Smooth muscle cell (in vitro differentiated cells): ENCODE results near the gene MANBA. TPM values are rescaled to one million over a fixed set of nuclear protein-coding genes. Genes with fewer than 3 reads are reported as not detected.

Experiments used
- DNase-seq: peaks from one replicate; lab custom pipeline; 2025; ENCODE audit not compliant: unreplicated experiment; lab: John Stamatoyannopoulos, UW
- H2AFZ ChIP-seq: fragments of 200-600 bp; sonication (generic); 2 replicates; pipeline ENCODE4 v1.6.0; 2016; ENCODE audit warnings: antibody characterized with exemption, low read depth, mild to moderate bottlenecking
- H3F3A ChIP-seq: fragments of 200-600 bp; sonication (generic); 2 replicates; pipeline ENCODE4 v1.6.0; 2017; ENCODE audit warnings: antibody characterized with exemption, low read depth
- H3K27ac ChIP-seq: fragments of 200-600 bp; sonication (generic); 2 replicates; pipeline ENCODE4 v1.5.1; 2016; ENCODE audit warnings: low read depth, mild to moderate bottlenecking
- H3K27me3 ChIP-seq: fragments of 200-600 bp; sonication (generic); 2 replicates; pipeline ENCODE4 v1.6.1; 2016; ENCODE audit warnings: low read depth, mild to moderate bottlenecking
- H3K36me3 ChIP-seq: fragments of 200-600 bp; sonication (generic); 2 replicates; pipeline ENCODE4 v1.5.1; 2016; ENCODE audit warnings: low read depth
- H3K4me1 ChIP-seq: fragments of 200-600 bp; sonication (generic); 2 replicates; pipeline ENCODE4 v1.5.1; 2016; ENCODE audit warnings: low read depth
- H3K4me2 ChIP-seq: fragments of 200-600 bp; sonication (generic); 2 replicates; pipeline ENCODE4 v1.6.0; 2016; ENCODE audit warnings: mild to moderate bottlenecking
- H3K4me3 ChIP-seq: fragments of 200-600 bp; sonication (generic); 2 replicates; pipeline ENCODE4 v1.5.1; 2016; ENCODE audit warnings: mild to moderate bottlenecking
- H3K79me2 ChIP-seq: fragments of 200-600 bp; sonication (generic); 2 replicates; pipeline ENCODE4 v1.6.0; 2016; ENCODE audit warnings: low read depth, mild to moderate bottlenecking
- H3K9ac ChIP-seq: fragments of 200-600 bp; sonication (generic); 2 replicates; pipeline ENCODE4 v1.6.0; 2016; ENCODE audit warnings: low read depth
- H3K9me3 ChIP-seq: fragments of 200-600 bp; sonication (generic); replicated peaks from 2 replicates; pipeline ENCODE4 v1.5.1; 2016; ENCODE audit warnings: low read depth
- H4K20me1 ChIP-seq: fragments of 200-600 bp; sonication (generic); 2 replicates; pipeline ENCODE4 v1.6.0; 2016; ENCODE audit warnings: low read depth
- WGBS: methylation state at CpG from one replicate; pipeline ENCODE4 v1.1.7; 2016; ENCODE audit warnings: low lambda C conversion rate; 5-methylcytosine and 5-hydroxymethylcytosine counted together
- polyA plus RNA-seq: library from polyadenylated mRNA; unstranded; fragments of >200 nt; fragmentation: Nextera tagmentation; extraction: Ambion mirVana; gene quantifications from 2 replicates; pipeline ENCODE4 v1.2.1, GENCODE V29; 2016
- total RNA-seq: library from RNA; depleted of rRNA; stranded (reverse); fragments of >200 nt; gene quantifications from 2 replicates; pipeline ENCODE4 v1.2.3, GENCODE V29; 2014
- TF ChIP-seq, protein P1 (sequence below): fragments of 200-600 bp; sonication (generic); IDR thresholded peaks from 2 replicates; pipeline ENCODE4 v1.5.1; 2017; ENCODE audit warnings: borderline replicate concordance, mild to moderate bottlenecking, antibody characterized with exemption; ENCODE audit not compliant: insufficient read depth, poor library complexity, severe bottlenecking

MANBA gene
- total and polyA plus RNA-seq, 2 experiments from 2014 or later, result 58.1 to 99.9 TPM

DNA sequence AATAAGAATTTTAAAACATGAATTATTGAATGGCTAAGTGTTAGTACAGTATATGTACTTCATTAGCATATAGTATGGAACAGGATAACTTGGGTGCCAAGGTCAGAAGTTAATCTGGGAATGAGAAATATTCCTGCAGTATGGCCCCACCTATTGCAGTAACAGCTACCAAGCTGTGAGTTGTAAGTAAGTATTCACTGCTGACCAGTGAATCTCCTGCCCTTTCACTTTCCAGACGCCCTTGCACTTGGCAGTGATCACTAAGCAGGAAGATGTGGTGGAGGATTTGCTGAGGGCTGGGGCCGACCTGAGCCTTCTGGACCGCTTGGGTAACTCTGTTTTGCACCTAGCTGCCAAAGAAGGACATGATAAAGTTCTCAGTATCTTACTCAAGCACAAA, 154.5 kb downstream of the MANBA start:
- no peaks in the 10 kb centered on the region for H3F3A ChIP-seq
- WGBS, result 93% methylated on average over 3 of the region's 3 CpGs
- no peak overlapping the region for H3K27ac ChIP-seq

DNA sequence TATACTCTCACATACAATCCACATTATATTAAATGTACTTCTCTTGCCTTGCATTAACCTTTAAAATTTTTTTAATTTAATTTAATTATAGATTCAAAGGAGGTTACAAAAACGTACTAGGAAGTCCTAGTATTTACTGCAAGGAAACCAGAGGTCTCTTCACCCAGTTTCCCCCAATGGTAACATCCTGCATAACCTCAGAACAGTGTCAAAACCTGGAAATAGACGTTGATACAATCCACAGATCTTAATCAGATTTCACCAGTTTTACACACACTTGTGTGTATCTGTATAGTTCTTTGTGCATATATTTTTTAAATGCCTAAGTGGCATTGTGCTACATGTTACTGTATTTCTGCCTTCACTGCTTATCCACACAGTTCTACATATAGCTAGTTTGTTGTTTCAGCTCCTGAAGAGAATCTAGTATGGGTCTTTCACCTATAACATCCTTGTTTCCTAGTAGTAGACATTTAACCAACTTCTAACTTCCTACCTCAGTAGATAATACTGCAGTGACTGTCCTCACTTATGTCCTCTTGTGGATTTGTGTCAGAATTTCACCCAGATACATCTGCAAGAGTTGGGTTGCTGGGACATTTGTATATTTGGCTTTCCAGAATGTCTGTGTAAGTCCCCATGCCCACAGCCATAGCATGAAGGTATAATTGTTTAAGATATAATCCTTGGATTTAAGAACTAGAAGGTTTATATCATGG, 156.4 kb downstream of the MANBA start:
- Histone ChIP-seq H3K27me3 (no peaks in the 10 kb centered on the region), H3K4me3 (no peak overlapping the region), H3F3A (no peaks in the 10 kb centered on the region), H3K79me2 (no peaks in the 10 kb centered on the region), H3K36me3 (peaks cover 19% of the 10 kb centered on the region), H2AFZ (no peak overlapping the region), H3K9ac (no peak overlapping the region), H3K27ac (no peak overlapping the region), H3K4me1 (peaks cover 4% of the 10 kb centered on the region), H3K9me3 (no peaks in the 10 kb centered on the region), H3K4me2 (no peak overlapping the region), H4K20me1 (no peaks in the 10 kb centered on the region)
- 89% methylated on average over 2 of the region's 2 CpGs for WGBS
- TF ChIP-seq, protein P1, sequence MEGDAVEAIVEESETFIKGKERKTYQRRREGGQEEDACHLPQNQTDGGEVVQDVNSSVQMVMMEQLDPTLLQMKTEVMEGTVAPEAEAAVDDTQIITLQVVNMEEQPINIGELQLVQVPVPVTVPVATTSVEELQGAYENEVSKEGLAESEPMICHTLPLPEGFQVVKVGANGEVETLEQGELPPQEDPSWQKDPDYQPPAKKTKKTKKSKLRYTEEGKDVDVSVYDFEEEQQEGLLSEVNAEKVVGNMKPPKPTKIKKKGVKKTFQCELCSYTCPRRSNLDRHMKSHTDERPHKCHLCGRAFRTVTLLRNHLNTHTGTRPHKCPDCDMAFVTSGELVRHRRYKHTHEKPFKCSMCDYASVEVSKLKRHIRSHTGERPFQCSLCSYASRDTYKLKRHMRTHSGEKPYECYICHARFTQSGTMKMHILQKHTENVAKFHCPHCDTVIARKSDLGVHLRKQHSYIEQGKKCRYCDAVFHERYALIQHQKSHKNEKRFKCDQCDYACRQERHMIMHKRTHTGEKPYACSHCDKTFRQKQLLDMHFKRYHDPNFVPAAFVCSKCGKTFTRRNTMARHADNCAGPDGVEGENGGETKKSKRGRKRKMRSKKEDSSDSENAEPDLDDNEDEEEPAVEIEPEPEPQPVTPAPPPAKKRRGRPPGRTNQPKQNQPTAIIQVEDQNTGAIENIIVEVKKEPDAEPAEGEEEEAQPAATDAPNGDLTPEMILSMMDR, result no peak
- no peak for DNase-seq

More for the DNA sequence above, 154.5 kb downstream of the MANBA start:
- no peak for DNase-seq
- no peak overlapping the region for H2AFZ ChIP-seq
- H3K9ac ChIP-seq, result no peak overlapping the region
- no peaks in the 10 kb centered on the region for H3K4me1 ChIP-seq
- H4K20me1 ChIP-seq, result no peaks in the 10 kb centered on the region
- H3K36me3 ChIP-seq, result peaks cover 23% of the 10 kb centered on the region
- H3K9me3 ChIP-seq, result no peaks in the 10 kb centered on the region
- H3K79me2 ChIP-seq, result no peaks in the 10 kb centered on the region
- no peaks in the 10 kb centered on the region for H3K27me3 ChIP-seq
- no peak overlapping the region for H3K4me3 ChIP-seq
- no peak overlapping the region for H3K4me2 ChIP-seq
- TF ChIP-seq, protein P1, result no peak

DNA sequence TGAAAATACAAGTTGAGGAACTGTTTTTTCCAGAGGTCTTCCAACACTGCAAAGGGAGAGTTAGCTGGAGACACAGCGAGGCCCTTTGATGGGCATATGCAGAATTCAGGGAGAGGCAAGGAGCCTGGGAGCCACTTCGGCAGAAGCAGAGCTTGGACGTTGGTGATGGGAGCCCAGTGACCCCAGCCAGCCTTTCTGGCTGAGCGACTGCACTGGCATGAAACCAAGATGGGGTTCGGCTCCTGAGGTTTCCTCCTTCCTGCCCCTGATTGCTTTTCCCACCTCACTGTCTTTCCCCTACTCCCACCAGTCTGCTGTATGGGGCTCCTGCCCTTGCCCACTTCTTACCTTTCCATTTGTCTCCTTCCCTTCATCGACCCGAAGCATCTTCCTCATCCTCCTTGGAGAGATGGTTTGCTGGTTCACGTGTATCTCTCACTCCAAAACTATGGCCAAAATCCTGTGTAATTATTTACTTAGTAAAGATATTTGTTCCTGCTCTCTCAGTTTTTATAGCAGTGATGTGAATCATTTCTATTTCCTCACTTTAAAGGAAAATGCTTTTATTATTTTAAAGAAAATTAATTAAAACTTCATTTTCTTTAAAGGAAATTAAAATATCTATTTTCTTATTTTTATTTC, 159.1 kb downstream of the MANBA start:
- TF ChIP-seq, protein P1, result no peak
- no peaks in the 10 kb centered on the region for H3K27me3 ChIP-seq
- H3F3A ChIP-seq, result no peaks in the 10 kb centered on the region
- no peaks in the 10 kb centered on the region for H4K20me1 ChIP-seq
- no peak for DNase-seq
- WGBS, result 99% methylated on average over 8 of the region's 8 CpGs
- no peaks in the 10 kb centered on the region for H3K79me2 ChIP-seq
- no peak overlapping the region for H3K4me3 ChIP-seq
- H3K9ac ChIP-seq, result no peak overlapping the region
- no peak overlapping the region for H2AFZ ChIP-seq
- H3K9me3 ChIP-seq, result no peaks in the 10 kb centered on the region
- no peak overlapping the region for H3K4me2 ChIP-seq
- no peak overlapping the region for H3K27ac ChIP-seq
- H3K4me1 ChIP-seq, result peaks cover 4% of the 10 kb centered on the region
- H3K36me3 ChIP-seq, result peaks cover 19% of the 10 kb centered on the region
